ENCODE data around the gene HABP2.

GRCh38 chr10:113517901-113518260 is 35.0 kb upstream of the HABP2 start:
- no peak for TF ChIP-seq DPF2 (IDR thresholded peaks at IDR 0.05)
- no peak for TF ChIP-seq ZNF274 (IDR thresholded peaks at IDR 0.05; ENCODE audit: borderline replicate concordance, low read depth, low read length)
- no peak for TF ChIP-seq CTCF (IDR thresholded peaks at IDR 0.05 in 2 of 3, conservative IDR thresholded peaks at IDR 0.05 in 1 of 3; ENCODE audit: insufficient read depth in 2 of 3, low read depth in 1 of 3, low read length in 3 of 3)
- no peak for TF ChIP-seq EP300 (IDR thresholded peaks at IDR 0.05; ENCODE audit: low read length)
- TF ChIP-seq ZNF384 (IDR thresholded peaks at IDR 0.05; ENCODE audit: low read depth, low read length), result no peak
- TF ChIP-seq KDM1A (IDR thresholded peaks at IDR 0.05), result no peak
- TF ChIP-seq ZKSCAN8 (CRISPR knock-in tag; IDR thresholded peaks at IDR 0.05), result no peak
